HG03565 (cell line): ENCODE data around the gene SELENOK.

Experiments used
- ATAC-seq: cut with Tn5 transposase; IDR thresholded peaks from one replicate; pipeline ENCODE4 v1.9.1; 2021; ENCODE audit warnings: mild to moderate bottlenecking, moderate library complexity; ENCODE audit not compliant: unreplicated experiment

The SELENOK gene

GRCh38 chr3:53884623-53885022 is 7.0 kb downstream of the SELENOK start:
- no peak for ATAC-seq

- ATAC-seq: no peak
Observed at GRCh38 chr3:53883008-53883407, 8.7 kb downstream of the SELENOK start.

GRCh38 chr3:53881691-53882593 is 9.7 kb downstream of the SELENOK start, which contains the start of gene ACTR8:
TSS of gene ACTR8 (minus strand) at chr3:53882152. CDS start at chr3:53882101, 51 bp downstream.
- peak; percentile 69 for ATAC-seq

DNA sequence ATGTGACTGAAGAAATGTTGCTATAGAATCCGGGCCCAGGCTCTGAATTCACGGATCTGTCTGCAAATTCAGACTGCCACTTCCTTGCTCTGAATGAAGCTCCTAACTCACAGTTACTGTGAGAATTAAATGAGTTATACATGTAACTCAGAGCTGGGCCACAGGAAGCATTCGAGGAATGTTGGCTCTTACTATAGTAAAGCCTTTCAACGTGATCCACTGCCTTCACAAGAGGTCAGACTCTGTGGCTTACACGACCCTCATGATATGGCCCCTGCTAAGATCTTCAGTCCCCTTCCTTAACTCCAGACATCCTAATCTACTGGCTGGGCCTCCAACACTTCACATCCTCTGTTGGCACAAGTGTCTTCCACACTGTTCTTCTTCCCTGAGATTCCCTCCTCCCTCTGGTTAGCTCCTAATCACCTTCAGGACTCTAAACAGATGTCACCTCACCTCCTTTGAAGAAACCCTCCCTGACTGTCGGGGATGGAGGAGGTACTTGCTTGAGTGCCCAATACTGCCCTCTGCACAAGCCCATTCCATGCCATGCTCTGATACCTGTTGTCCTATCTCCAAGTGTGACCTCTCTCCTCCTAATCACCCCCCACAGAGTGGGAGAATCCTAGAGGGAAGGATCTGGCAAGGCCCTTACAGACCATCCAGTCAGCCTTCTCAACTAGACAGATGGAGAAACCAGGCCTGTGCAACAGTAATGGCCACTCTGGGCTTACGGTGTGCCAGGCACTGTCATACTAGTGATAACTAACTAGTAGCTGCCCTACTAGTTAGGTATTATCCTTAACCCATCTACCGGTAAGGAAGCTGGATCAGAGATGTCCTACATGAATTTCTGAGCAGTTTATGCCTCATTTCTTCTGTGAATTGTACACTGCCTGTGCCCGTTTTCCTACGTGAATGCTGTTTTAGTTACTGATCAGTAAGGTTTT is 11.0 kb downstream of the SELENOK start:
- ATAC-seq: no peak

DNA sequence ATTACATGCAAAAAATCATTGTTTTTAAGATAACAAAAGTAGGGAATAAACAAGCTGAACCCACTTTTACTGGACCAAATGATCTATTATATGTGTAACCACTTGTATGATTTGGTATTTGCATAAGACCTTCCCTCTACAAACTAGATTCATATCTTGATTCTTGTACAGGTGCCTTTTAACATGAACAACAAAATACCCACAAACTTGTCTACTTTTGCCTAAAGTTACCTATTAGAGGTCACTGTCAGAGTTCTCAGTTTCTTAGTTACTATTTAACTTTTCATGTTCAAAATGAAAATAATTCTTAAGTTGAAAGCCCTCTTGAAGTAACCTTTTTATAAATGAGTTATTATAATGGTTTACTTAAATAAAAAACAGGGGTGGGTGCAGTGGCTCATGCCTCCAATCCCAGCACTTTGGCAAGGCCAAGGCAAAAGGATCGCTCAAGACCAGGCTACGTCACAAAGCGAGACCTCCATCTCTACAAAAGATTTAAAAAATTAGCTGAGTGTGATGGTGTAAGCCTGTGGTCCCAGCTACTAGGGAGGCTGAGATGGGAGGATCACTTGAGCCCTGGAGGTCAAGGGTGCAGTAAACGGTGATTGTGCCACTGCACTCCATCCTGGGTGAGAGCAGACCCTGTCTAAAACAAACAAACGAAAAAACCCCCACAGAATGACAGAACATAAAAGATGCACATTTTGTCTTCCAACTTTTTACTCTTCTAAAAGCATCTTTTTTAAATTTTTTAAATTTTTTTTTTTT is 25.7 kb downstream of the SELENOK start:
- no peak for ATAC-seq

DNA sequence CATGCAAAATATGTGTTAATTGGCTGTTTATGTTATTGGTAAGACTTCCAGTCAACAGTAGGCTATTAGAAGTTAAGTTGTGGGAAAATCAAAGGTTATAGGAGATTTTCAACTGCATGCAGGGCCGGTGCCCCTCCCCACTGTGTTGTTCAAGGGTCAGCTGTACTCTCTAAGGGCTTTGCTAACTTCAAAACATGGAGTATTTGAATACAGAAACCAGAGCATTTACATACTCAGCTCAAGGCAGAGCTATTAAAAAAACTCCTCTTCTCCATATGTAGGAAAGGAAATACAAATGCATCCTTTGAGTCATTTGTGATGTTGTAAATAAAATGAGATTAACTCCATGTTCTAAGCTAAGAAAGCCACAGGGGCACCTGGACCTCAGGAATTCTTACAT is 28.5 kb downstream of the SELENOK start:
- no peak for ATAC-seq

DNA sequence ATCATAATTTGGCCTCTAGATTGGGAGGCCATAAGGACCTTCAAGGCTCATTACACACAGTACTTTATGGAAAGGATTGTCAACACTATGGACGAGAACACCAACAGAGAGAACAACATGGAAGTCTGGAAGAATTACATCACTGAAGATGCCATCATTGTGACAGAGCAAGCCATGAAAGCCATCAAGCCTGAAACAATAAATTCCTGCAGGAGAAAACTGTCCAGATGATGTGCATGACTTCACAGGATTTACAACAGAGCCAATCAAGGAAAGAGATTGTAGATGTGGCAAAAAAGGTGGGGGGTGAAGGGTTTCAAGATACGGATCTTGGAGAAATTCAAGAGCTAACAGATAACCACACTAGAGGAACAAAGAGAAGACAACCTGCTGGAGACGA is 29.4 kb downstream of the SELENOK start:
- no peak for ATAC-seq

- ATAC-seq: no peak
Observed at GRCh38 chr3:53860196-53860595, 31.5 kb downstream of the SELENOK start.

- ATAC-seq: no peak
Observed at GRCh38 chr3:53859178-53859577, 32.5 kb downstream of the SELENOK start.

GRCh38 chr3:53858096-53858741 is 33.4 kb downstream of the SELENOK start:
- ATAC-seq: no peak

DNA sequence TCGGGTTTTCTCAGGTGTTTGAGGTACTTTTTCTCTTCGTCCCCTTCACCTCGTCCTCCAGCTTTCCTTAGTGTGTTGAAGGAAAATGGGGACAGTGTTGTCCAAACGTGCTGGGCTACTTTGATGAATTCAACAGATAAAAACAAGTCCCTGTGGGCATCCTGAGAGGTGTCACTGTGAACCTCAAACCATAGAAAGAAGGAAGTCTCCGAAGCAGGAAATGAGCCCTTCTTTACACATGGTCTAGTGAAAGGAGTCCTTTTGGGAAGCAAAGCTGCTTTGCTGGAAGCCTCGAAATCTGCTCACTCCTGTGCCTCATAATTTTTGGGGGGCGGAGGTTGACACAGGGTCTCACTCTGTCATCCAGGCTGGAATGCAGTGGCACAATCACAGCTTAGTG is 34.7 kb downstream of the SELENOK start:
- no peak for ATAC-seq

DNA sequence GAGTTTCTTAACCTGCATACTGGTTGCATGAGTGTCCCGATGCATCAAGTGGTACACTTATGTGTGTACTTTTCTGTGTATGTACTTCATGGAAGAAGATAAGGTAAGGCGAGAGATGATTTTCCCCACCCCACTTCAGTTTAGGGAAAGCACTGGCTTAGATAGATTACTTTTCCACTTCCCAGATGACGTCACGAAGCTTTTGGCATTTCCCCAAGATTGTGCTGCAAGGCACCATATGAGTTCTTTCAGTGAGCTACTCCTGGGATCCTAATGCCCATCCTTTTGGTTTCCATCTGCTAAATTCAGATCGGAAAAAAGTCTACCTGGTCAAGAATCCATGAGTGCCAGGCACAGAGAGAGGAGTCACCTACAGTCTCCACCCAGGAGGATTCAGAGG is 40.8 kb downstream of the SELENOK start:
- ATAC-seq: no peak

GRCh38 chr3:53849916-53850315 is 41.7 kb downstream of the SELENOK start:
- ATAC-seq: no peak

DNA sequence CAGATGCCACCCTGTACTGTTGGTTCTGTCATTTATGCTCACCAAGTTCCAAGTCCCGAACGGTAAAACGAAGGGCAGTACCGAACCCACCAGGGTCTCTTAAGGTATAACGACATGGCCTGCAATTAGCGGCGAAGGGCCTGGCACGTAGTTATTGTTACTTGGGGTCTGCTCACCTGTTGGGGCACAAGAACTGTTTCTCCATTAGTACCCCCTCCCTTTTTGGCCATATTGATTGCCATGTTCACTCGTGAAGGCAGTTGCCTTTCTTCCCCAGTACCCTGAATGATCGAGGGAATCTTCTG is 44.9 kb downstream of the SELENOK start:
- no peak for ATAC-seq

DNA sequence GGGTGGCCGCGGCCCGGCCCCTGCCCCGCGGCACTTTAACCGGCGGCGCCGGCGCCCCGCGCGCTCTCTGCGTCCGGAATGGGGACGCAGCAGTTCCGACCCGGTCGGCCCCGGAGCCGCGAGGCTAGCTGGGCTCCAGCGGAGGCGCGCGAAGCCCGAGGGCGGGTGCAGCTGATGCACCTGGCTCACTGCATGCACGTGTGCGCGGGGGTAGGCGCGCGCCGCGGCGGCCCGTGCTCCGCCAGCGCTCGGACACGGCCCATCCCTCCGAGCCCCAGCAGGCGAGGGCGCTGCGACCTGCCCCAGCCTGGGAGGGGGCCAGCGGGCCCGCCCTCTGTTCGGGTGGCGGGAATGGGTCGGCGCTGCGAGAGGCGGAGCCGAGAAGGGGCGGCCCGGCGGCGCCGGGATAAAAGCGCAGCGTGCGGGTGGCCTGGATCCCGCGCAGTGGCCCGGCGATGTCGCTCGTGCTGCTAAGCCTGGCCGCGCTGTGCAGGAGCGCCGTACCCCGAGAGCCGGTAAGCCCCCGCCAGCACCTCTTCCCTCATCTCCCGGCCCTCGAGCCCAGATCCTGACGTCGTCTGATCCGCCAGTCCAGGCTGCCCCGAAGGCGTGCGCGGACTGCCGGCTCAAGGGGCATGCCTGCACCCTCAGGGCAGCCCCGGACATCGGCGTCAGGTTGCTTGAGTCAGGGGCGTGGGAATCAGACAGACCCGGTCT is 45.4 kb downstream of the SELENOK start, which contains the start of the genes CHDH and IL17RB:
CHDH (minus strand) TSS at position 286 of the 717 bp plus-strand sequence. CDS start 22,411 bp downstream, outside the sequence.
IL17RB (plus strand) TSS at position 435 of the 717 bp plus-strand sequence; CDS start at position 456, 21 bp downstream.
- peak; percentile 34 for ATAC-seq

- ATAC-seq: no peak
Observed at GRCh38 chr3:53845881-53846133, 45.9 kb downstream of the SELENOK start.

GRCh38 chr3:53845103-53845880 is 46.4 kb downstream of the SELENOK start:
- ATAC-seq: no peak

DNA sequence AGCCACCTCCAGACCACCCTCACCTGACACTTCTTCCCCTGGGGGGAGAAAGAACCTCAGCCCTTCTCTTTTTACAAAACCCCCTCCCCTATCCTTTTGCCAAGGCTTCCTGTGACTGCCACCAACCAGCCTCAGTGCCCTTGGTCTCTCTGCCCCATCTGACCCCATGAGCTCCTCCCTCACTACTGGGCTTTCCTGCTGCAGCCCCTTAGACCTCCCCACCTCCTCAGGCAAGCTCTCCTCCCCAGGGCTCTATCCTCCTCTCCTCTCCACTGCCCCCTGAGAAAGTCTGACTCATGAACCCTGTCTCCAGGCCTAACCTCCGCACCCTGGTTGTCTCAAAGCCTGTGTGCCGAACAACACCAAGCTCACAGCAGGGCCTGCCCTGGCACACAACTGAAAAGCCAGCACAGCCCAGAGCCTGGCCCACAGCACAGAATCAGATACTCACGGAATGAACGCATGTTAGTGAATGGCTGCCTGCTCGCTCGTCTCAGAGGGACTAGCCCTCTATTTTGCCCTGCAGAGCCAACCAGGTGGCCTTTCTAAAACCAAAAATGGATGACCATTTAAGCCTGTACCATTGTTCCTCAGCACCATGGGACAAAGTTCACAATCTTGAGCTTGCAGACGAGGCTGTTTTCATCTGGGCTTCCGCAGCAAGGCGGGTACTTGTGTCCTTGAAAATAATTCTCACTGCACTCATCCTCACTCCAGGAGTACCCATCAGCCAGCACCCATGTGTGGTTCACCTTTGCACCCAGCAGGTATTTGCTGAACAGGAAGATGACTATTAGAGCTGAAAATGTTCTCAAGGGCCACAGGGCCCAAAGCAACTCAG is 47.2 kb downstream of the SELENOK start:
- ATAC-seq: no peak
